ENCODE data around the gene SIPA1L3.
"Not testable (repeated sequence)": the region's sequence is repeated elsewhere in the genome, so short reads cannot be mapped to it uniquely, and the experiment has no call there.

The SIPA1L3 gene, protein sequence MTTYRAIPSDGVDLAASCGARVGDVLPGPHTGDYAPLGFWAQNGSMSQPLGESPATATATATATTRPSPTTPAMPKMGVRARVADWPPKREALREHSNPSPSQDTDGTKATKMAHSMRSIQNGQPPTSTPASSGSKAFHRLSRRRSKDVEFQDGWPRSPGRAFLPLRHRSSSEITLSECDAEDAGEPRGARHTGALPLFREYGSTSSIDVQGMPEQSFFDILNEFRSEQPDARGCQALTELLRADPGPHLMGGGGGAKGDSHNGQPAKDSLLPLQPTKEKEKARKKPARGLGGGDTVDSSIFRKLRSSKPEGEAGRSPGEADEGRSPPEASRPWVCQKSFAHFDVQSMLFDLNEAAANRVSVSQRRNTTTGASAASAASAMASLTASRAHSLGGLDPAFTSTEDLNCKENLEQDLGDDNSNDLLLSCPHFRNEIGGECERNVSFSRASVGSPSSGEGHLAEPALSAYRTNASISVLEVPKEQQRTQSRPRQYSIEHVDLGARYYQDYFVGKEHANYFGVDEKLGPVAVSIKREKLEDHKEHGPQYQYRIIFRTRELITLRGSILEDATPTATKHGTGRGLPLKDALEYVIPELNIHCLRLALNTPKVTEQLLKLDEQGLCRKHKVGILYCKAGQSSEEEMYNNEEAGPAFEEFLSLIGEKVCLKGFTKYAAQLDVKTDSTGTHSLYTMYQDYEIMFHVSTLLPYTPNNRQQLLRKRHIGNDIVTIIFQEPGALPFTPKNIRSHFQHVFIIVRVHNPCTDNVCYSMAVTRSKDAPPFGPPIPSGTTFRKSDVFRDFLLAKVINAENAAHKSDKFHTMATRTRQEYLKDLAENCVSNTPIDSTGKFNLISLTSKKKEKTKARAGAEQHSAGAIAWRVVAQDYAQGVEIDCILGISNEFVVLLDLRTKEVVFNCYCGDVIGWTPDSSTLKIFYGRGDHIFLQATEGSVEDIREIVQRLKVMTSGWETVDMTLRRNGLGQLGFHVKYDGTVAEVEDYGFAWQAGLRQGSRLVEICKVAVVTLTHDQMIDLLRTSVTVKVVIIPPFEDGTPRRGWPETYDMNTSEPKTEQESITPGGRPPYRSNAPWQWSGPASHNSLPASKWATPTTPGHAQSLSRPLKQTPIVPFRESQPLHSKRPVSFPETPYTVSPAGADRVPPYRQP (N-terminal part only)

DNA sequence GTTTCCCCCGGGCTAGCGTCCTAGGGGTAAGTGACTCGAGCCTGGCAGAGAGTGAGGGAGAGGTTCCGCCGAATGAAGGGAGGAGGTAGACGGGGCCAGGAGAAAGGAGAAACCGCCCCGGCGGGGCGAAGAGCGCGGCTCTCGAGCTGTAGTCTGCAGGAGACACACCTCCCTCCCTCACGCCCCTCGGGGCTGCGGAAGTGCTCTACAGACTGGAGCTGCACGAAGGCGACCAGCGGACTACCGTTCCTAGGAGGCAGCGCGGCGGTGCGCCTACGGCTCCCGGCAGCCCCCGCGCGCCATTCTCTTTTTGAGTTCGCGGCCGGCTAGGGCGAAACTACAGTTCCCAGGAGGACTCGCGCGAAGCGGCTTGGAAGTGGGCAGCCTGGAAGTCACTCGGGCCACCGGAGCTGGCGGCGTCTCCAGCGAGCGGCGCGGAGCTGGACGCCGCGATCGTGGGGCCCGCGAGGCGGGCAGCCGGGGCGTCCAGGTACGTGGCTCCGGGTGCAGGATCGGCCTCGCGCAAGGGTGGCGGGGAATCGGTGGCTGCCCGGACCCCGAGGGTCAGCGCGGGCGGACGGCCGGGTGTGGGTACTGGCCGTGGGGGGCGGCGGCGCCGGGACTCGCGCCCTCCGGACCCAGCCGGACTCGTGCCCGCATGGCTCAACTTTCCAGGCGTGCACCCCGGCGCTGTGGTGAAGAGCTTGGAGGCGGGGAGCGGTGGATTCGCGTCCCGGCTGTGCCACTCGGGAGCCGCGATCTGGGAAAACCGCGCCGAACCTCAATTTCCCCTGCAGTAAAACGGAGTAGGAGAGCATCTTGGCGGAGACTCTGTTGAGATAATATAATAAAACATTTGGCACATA, at the start of gene SIPA1L3:
Gene SIPA1L3 (plus strand): TSS at position 340 of the 866 bp plus-strand sequence. CDS start 174,358 bp downstream, outside the sequence.
- DNase-seq, result peak; percentile 89

DNA sequence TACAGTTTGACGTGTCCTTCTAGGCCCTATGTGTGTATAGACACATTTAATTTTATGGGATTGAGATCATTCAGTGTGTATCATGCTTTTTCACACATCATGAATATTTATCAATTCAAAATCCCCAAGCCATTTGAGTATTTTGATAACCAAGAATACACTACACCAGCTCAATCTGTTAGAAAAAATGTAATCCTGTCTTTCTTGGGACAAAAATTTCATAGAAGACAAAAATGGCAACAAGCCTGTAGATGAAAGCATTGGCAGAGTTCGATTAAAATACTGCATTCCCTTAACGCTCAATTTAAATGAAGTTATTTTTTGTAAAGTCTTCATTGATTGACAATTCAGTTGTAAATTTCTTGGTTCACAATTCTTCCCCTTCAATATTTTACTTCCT, 42.5 kb upstream of the SIPA1L3 start:
- DNase-seq, result no peak

DNA sequence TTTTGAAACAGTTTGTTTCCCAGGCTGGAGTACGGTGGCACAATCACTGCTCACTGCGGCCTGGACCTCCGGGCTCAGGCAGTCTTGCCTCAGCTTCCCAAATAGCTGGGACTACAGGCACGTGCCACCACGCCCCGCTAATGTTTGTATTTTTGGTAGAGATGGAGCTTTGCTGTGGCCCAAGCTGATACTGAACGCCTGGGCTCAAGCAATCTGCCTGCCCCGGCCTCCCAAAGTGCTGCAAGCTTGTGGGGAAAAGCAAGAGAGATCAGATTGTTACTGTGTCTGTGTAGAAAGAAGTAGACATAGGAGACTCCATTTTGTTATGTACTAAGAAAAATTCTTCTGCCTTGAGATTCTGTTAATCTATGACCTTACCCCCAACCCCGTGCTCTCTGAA, 41.1 kb upstream of the SIPA1L3 start:
- not testable (repeated sequence) for DNase-seq

- no peak for DNase-seq
Measured at GRCh38 chr19:37867831-37868230, 39.2 kb upstream of the SIPA1L3 start.

DNA sequence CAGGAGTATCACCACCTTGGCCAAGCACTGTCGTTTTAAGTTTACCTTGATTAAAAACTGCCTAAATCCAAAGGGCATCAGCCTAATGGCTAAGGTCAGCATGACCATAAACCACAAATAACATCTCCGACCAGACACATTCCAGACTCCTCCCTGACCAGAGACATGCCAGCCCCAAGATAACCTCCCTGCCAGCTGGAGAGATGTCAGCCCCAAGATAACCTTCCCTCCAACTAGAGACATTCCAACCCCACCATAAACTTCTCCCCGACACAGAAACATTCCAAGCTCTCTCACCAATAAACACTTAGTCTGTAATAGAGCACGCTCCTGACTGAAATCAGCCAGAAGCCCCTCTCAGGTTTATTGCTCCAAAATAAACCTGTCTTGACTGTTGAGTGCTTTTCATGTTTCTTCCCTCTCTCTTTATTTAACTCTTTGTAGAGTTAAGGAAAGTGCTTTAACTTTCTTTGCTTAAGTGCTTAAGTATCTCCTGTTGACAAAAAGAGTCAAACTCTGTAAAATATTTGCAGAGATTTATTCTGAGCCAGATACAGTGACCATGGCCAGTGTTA, 37.2 kb upstream of the SIPA1L3 start:
- DNase-seq, result no peak

GRCh38 chr19:37872383-37872782, 34.6 kb upstream of the SIPA1L3 start:
- no peak for DNase-seq

- no peak for DNase-seq
Measured at GRCh38 chr19:37874784-37875183, 32.2 kb upstream of the SIPA1L3 start.

DNA sequence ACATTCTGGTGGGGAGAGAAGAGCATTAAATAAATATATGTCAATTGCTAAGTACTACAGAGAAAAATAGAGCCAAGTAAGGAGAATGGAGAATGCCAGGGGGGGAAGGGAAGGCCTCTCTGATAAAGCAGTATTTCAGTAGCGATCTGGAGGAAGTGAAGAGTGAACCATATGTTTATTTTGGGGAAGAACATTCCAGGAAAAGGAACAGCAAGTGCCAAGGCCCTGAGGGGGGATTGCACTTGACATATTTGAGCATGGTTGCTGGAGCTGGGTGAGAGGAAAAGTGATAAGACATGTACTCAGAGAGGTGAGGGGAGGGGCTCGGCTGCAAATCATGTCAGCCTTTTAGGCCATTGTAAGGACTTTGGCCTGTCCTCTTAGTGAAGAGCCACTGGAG, 31.0 kb upstream of the SIPA1L3 start:
- no peak for DNase-seq

DNA sequence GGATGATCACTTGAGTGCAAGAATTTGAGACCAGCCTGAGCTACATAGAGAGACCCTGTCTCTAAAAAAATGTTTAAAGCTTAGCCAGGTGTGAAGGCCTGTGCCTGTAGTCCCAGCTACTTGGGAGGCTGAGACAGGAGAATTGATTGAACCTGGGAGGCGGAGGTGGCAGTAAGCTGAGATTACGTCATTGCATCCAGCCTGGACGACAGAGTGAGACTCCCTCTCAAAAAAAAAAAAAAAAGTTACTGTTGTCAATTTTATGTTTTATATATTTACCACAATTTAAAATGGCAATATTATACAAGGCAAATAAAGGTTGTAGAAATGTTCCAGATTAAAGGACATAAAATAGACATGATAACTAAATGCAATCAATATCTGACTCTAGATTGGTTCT, 29.9 kb upstream of the SIPA1L3 start:
- no peak for DNase-seq

- no peak for DNase-seq
Measured at GRCh38 chr19:37885392-37885791, 21.6 kb upstream of the SIPA1L3 start.

GRCh38 chr19:37886571-37886970, 20.4 kb upstream of the SIPA1L3 start:
- no peak for DNase-seq

- DNase-seq, result no peak
Measured at GRCh38 chr19:37893845-37894575, 13.0 kb upstream of the SIPA1L3 start.

GRCh38 chr19:37896180-37896579, 10.8 kb upstream of the SIPA1L3 start:
- no peak for DNase-seq

GRCh38 chr19:37899453-37899852, 7.6 kb upstream of the SIPA1L3 start:
- no peak for DNase-seq

GRCh38 chr19:37899966-37900365, 7.0 kb upstream of the SIPA1L3 start:
- no peak for DNase-seq

- DNase-seq, result peak; percentile 63
Measured at GRCh38 chr19:37902668-37903067, 4.3 kb upstream of the SIPA1L3 start.

GRCh38 chr19:37903096-37903495, 3.9 kb upstream of the SIPA1L3 start:
- no peak for DNase-seq

- peak; percentile 41 for DNase-seq
Measured at GRCh38 chr19:37905946-37906868, 801 bp upstream of the SIPA1L3 start, which contains the start of gene WDR87. WDR87 (minus strand) TSS chr19:37906594; CDS start chr19:37898239, 8,355 bp downstream.

- DNase-seq, result no peak
Measured at GRCh38 chr19:37907735-37908455, 887 bp downstream of the SIPA1L3 start.
